NCI-H69 (cell line): Measurements from ENCODE around the gene NEU4.
"Not testable (repeated sequence)": the region's sequence is repeated elsewhere in the genome, so short reads cannot be mapped to it uniquely, and the experiment has no call there.

ENCODE experiments used
- DNase-seq: peaks from one replicate; lab custom pipeline; 2025; lab: John Stamatoyannopoulos, UW

Gene NEU4

DNA sequence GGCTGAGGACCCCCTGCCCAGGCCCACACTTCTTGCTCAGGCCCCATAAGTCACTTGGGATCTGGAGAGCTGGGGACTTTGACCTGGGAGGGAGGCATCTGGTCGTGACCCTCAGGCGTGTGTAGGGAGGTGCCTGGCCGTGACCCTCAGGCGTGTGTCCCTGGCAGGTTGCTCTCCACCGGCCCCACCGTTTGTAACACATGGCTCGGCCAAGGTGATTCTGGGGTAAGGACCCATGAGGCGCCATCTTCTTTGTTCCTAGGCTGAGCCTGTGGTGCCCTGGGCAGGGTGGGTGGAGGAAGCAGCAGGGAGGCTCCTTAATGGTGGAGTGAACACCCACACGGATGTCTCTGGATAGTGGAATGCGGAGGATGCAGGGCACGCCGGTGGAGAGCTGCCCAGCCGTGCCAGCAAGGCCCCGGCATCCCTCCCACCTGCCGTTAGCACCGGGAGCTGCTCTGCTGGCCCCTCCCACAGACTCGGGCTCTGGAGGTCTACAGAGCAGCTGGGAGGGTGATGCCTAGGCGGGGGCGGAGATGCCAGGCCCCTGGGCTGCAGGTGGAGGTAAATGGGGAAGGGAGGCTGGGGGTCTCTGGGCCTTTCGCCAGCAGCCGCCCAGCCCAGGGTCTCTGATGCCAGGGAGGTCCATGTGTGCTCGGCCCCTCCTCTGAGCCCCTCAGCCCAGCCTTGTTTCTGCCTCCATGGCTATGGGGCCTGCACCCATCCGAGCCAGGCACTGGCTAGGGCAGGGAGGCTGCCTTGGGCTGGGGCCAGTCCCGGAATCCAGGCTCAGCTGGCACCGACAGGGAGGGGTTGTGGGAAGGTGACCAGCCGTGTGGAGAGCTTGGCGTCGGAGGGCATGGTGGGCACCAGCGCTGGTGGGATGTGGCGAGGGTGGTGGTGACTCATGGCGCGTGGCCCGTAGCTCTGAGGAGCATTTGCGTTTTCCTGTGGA, 33.5 kb upstream of the NEU4 start:
- DNase-seq: peak; percentile 16

DNA sequence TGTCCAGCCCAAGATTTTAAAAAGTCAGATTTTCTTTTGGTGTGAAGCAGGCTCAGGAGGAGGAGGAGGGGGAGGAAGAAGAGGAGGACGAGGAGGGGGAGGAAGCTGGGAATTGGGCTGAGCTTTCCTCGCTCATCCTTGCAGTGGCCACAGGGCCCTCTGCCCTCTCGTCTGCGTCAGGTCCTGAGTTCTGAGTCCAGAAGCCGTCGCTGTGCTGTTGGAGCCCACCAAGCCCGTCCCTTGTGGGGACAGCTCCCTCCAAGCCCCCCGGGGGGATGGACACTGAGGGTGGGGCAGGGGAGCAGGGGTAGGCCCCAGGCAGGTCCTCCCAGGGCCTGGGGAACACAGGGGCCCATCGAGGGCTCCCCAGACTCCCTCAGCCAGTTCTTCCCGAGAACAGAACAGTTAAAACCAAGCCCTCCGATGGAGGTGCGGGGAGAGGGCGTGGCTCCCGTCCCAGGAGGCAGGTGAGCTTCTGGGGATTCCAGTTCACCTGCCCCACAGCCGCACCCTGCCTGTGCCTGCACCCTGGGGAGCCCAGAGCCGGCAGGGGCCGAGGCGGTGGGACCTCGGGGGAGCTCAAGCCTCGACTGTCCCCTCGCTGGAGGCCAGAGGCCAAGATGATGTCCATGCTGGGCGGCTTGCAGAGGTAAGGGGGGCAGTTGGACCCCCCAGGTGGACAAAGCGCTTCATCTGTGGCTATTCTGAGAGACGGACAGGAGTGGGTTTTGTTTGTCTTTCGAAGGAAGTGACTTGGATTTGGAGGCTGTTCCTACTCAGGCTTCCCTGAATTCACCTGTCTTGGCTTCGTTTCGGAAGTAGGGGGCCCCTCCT, 32.4 kb upstream of the NEU4 start, which contains the start of gene GAL3ST2:
Gene GAL3ST2, plus strand, starts transcription at position 487 of the 834 bp plus-strand sequence. Its CDS starts 134 bp downstream, at position 621.
- DNase-seq: no peak

DNA sequence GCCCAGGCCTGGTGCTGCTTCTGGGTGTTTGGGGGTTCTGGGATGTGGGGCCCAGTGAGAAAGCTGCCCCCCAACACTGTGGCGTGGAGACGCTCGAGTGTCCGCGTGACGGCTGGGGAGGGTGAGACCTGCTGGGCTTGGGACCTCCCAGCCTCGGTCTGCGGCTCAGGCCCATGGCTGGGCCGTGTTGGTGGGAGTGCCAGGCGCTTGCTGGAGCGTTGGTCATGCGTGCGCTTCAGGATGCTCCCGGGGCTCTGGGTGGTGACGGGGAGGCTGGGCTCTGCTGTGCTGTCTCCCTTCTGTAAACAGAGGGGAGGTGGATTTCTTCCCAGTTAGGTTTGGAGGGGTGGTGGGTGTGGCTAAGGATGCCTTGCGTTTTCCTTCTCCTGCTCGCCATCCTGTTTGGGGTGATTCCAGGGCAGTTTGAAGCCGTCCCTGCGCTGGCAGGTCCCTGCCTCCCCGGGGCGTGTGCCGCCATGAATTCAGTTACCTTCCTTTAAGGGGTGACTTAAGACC, 31.8 kb upstream of the NEU4 start:
- DNase-seq: no peak

DNA sequence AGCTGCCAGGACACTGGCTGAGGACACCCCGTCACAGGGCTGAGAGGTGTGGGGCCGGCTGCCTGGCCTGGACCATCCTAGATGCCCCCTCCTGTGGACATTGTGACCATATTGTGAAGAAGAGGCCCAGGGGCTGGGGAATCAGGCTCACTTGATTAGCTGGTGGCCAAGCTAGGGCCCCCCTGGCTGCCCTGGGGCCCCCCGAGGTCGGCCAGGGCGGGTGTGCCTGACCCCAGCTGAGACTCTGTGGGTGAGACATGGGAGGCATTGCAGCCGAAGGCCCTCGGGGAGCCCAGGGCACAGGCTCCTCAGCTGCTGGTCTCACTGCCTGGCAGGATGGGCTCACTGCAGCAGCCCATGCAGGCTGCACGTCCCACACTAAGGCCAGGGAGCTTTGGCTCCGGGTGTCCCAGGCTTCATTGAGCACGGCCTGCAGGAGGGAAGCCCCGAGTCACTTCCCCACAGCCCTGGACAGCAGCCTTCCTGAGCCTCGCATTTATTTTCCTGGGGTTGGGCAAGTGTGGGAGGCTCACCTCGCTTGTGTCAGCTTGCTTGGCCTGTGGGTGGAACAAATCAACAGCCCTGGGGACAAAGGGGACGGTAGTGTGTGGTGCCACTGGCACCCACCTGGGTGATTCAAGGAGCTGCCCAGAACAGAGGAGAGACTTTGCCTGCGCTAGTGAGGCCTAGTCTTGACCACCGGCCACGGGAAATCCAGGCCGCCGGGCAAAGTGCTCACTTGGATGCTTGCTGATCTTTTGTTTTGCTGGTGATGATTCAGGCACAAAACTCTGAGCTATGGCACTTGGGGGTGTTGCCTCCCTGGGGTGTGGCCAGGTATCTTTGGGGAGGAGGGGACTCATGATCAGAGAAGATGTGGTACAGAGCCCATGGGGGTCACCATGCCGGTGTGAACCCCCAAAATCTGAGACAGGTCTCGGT, 31.0 kb upstream of the NEU4 start:
- no peak for DNase-seq

DNA sequence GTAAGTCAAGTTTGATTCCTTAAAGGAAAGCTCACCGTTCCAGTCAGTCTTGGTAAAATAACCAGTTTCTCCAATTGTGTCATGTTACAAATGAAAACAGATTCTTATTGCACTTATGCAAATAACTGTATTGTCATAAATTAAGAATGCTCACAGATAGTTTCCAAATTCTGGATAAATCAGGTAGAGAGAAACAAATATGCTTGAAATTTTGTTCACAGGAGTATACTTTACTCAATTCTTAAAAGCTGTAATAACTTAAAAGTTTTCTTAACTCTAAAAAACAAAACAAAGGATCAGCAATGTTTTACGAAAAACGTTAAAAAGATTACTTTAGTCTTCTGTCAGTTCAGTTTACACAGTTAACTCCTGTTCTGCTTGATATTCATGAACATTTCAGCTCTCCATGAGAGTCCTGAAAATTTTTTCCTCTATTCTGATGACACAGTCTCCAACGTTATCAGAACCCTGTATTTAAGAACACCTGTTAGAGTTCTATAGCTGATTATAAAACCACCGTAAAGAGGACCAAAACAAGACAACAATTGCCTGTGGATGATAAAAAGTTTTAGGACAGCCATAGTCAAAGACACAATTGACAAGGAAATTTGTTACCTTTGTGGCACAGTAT, 27.9 kb upstream of the NEU4 start:
- no peak for DNase-seq

DNA sequence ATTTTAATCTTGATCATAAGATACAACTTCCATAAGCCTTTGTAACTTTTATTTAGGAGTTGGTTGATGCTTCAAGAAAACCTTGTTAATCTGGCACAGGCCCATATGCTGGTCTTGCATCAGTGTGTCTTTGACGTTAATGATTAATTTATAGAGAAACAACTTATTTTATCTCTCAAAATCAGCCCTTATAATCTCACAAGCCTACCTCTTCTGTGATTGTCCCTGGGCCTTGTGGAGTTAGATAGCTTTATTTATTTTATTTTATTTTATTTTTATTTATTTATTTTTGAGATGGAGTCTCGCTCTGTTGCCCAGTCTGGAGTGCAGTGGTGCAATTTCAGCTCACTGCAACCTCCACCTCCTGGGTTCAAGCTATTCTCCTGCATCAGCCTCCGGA, 26.9 kb upstream of the NEU4 start:
- DNase-seq: not testable (repeated sequence)

DNA sequence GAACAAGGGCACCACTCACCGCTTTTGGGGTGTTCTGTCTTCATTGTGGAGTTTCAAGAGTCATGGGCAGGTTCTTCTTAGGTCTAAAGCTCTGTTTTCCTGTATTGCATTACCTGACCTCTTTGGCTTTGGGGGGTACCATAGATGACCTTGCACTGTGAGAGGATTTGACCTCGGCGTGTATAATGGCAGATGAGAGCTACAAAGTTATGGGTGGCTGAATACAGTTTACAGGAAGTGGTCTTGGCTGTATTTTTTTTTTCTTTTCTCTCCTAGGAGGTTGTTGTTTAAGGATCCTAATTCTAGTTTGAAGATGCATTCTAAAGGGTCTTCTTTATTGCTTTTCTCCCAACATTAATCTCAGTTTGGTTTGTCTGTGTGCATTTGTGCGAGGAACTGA, 20.9 kb upstream of the NEU4 start:
- no peak for DNase-seq

DNA sequence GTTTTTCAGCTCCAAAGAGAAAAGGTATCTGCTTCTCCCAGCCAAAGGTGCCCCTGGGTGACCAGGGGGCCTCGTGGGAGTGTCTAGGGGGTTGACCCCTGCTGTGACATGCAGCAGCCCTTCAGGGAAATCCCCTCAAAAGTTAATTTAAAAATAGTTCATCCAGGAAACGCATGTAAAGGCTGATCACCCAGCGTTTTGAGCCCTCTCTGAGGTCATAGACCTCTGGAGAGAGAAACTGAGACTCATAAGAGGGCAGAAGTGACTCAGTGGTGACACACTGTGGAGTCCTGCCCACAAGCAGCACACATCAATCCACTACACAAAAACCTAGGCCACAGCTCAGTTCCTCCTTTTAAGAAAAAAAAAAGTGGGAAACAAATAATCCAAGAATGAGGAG, 20.4 kb upstream of the NEU4 start:
- DNase-seq: no peak

DNA sequence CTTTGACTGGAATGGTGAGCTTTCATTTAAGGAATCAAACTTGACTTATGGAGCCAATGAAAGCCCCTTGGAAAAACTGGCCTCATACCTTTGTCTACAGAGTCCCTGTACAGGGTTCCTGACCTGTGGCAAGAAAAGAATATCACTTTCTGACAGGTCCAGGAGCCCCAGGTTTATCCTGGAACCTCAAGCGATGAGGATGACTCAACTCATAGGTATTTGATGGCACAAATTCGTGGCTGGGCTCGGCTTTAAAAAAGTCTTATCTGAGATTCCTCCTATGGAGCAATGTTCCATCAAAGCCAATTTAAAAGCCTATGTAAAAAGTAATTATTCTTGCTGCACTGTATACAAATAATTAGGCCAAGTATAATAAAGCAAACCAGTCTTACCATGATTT, 17.6 kb upstream of the NEU4 start:
- not testable (repeated sequence) for DNase-seq

DNA sequence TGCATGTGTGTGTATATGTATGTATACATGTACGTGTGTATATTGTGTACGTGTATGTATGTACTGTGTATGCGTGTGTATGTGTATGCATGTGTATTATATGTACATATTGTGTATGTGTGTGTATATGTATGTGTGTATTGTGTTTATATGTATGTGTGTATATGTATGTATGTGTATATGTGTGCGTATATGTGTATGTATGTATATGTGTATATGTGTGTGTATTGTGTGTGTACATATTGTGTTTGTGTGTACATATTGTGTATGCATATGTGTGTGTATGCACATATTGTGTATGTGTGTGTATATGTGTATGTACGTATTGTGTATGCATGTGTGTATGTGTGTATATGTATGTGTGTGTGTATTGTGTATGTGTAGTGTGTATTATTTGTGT, 15.6 kb upstream of the NEU4 start:
- no peak for DNase-seq

DNA sequence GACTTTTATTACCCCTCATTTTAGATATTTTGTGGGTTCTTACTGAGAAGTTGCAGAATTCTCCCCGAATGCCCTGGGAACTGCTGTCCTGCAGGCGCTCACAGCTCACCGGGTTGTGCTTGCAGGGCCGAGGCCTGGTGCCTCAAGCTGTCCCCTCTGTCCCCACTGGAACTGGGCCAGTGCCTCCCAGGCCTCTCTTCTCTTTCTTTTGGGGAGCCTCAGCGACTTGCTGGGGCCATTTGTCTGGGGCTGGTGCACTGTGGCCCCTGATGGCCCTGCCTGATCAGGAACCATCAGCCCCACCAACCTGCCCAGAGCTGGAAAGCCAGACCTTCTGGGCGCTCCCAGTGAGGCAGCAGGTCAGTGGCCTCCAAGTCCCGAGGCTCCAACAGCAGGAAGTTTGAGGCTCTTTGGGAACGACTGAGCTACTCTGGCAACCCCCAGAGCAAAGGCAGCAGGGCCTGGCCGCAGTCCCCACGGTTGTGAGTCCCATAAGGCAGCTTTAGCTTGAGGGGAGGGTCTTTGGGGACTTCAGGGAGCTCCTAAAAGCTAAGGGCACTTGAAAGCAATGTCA, 14.7 kb upstream of the NEU4 start:
- no peak for DNase-seq

DNA sequence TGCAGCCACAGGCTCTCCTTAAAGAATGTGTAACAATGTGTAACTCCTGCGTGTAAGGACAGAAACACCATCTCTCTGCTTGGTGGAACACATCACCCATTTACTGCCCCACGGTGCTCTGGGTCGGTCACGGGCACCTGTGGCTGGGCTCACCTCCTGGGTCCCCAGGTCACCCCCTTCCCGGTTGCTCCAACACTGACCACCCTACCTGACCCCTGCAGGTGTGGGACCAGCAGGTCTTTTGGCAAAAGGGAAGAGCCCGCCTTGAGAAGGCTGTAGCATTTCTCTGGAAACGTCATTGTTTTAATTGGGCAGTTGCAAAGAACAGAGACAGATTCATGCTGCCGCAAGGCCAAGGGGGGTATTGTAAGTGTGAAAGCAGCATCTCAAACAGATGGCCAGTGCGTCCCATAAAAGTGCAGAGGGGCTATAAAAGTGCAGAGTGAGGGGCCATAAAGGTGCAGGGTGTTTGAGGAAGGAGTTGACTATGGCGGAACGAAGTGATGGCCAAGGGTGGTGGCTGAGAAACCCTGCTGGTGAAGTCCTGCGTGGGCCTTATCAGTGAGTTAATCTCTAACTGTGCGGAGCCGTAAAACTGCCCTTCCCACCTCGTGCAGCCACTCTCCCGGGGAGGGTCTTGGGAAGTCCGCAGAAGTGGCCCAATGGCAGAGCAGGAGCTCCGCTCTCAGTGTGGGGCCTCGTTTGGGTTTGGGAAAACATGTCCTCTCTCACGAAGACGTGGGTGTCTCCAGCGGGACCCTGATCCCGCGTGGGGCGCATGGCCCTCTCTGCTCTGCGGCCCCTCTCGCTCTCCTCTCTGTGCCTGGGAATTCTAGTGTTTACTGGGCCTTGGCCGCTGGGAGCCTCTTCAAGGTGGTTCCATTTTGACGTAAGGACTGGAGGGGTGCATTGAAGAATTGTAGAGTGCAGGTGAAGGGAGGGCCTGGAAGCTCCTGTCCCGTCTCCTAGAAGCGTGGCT, 13.7 kb upstream of the NEU4 start:
- DNase-seq: no peak

DNA sequence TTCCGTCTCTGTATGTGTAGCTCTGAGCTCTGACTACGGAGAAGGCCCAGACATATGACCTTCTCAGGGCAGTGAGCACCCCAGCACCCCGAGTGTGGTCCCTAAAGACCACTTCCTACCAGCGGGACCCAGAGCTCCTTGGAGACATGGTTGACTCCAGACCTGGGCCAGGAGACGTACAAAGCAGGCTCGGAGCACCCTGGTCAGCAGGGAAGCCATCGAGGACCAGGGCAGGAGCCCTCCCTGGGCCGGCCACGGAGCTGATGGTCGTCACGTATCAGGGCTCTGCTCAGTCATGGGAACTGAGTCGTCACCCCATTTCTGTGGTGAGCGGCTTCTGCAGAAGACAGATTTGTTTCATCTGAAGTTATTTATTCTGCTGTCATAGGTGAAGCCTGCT, 12.8 kb upstream of the NEU4 start:
- no peak for DNase-seq

DNA sequence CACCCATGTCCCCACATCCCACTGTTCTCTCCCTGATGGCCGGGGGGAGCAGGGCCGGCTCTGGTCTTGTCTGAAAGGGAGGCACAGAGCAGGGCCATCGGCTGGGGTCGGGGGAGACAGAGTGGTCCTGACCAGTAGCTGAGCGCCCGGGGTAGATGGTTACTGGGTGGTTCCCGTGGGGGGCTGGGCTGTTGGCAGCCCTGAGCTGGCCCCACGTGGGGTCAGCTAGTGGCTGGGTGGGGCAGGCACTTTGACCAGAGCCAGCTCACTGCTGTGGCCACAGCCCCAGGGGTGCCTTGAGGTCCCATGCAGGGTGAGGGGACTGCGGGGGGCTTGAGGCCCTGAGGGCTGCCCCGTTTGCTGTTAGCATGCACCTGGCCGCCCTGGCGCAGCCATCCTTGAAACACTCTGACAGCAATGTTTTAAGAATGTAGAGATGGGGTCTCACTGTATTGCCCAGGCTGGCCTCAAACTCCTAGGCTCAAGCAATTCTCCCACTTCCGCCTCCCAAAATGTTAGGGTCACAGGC, 12.3 kb upstream of the NEU4 start:
- no peak for DNase-seq

DNA sequence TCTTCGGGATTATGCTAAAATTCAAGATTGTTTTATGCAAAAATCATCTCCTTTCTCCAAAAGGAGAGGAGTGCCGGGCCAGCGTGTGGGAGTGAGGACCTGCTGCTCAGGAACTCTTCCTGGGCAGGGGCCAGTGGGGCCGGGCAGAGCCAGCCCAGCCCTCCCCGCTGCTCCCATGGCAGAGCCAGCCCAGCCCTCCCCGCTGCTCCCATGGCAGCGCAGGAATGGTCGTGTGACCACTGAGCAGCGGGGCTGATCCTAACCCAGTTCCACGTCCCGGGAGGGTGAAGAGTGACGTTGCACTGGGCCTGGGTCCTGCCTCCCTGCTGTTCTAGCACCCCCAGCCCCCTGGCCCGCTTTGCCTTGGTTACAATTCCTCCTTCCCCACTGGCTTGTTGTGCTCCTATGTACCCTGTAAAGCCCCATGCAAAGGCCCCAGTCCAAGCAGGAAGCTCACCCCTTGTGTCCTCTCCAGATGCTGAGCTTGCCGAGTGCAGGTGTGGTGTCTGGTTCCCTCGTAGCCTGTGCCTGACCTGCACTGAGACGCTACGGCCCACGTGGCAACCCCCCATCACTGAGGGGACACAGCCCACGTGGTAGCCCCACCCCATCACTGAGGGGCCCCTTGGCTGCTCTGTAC, 11.4 kb upstream of the NEU4 start:
- no peak for DNase-seq

DNA sequence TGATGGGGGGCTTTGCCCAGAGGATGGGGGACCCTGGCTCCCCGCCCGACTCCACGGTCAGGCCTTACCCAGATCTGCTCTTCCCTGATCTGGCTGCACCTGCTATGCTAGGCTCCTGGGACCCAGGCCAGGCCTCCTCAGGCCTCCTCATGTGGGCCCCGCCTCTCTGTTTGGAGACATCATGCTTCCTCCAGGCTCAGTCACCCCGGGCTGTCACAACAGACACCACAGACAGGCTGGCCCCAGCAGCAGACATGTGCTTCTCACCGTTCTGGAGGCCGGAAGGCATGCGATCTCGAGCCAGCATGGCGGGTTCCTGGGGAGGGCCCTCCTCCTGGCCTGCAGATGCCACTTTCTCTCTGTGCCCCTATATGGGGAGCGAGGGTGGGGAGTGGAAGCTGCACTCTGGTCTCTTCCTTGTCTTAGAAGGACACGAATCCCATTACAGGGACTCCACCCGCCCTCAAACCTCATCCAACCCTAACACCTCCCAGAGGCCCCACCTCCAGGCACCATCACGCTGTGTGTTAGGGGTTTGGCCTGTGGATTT, 10.8 kb upstream of the NEU4 start:
- DNase-seq: peak; percentile 2

DNA sequence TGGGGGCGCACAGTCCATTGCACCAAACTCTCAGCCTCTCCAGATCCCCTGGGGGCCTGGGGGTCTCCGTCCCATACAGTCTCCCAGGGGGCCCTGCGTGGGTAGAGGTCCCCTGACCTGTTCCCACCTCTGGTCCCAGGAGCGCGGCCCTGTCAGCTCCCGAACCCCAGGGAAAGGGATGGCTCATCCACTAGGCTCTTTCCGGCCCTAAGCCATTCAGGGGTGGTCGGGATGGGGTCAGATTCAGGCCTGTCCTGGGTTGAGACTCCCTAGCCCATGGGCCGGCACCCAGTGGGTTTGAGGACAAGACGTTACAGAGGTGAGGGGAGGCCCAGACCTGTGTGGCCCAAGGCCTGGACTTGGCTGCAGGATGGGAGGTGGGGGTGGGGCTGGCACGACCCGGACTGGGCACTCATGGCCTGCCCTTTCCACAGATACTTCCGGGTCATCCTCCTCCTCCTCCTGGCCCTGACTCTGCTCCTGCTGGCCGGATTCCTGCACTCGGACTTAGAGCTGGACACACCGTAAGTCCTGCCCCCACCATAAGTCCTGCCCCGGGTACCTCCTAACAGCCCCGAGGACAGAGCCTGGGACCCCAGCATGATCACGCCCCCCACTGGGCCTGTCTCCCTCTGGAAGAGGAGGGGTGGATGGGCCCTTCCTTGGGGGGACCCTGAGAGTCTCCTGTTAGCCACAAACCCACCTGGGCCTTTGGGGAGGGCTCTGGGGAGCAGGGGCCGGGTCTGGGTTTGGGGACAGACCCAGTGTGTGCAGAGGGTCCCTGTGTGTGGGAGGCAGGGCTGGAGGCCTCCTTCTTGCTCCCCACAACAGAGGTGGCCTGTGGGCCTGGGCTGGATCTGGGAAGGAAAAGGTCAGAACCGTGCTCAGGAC, 10.1 kb upstream of the NEU4 start:
- DNase-seq: no peak
